GM12878 (cell line): ENCODE results near the gene ERC2. TPM values are rescaled to one million over a fixed set of nuclear protein-coding genes. Genes with fewer than 3 reads are reported as not detected.

ENCODE experiments used
- ATAC-seq: fragments of 200-7000 bp; cut with Tn5 transposase; 3 replicates; pipeline ENCODE4 v1.9.1; 2020; ENCODE audit warnings: mild to moderate bottlenecking, moderate library complexity
- BruUV-seq: library from RNA; stranded (reverse); fragments of 400-500 nt; replicated peaks from 2 replicates; lab custom pipeline; 2021; lab: Mats Ljungman, UMichigan
- CTCF ChIA-PET: fragments of 300-600 bp; sonication (Branson Sonifier 250); formaldehyde crosslinking; extraction: SDS; loops from one replicate; lab custom pipeline; 2021; ENCODE audit warnings: inconsistent platforms; lab: Yijun Ruan, JAX
- POLR2A ChIA-PET: fragments of 350-600 bp; formaldehyde crosslinking; extraction: SDS; loops from one replicate; lab custom pipeline; 2021; ENCODE audit warnings: inconsistent platforms; lab: Charles Lee
- RAD21 ChIA-PET: fragments of 300-600 bp; sonication (Branson Sonifier 250); formaldehyde crosslinking; loops from one replicate; lab custom pipeline; 2023; ENCODE audit warnings: antibody characterized with exemption; ENCODE audit not compliant: unreplicated experiment; lab: Charles Lee
- SMC1A ChIA-PET: fragments of 300-600 bp; sonication (Branson Sonifier 250); formaldehyde crosslinking; loops from one replicate; lab custom pipeline; 2023; ENCODE audit not compliant: unreplicated experiment, uncharacterized antibody; lab: Charles Lee
- DNase-seq: peaks from one replicate; pipeline ENCODE4 v3.0.0-alpha.2; 2011; ENCODE audit warnings: low read depth, low spot score
- FAIRE-seq: peaks from 3 replicates; lab custom pipeline; 2011; peaks lifted over from hg19 to GRCh38; lab: Jason Lieb, UNC
- H2AFZ ChIP-seq: 2 replicates; pipeline ENCODE4 v1.6.0; 2011; ENCODE audit warnings: low read depth, low read length, control low read depth; ENCODE audit not compliant: control insufficient read depth
- H3K27ac ChIP-seq: 2 replicates; pipeline ENCODE4 v1.5.1; 2011; ENCODE audit warnings: control low read depth; ENCODE audit not compliant: control insufficient read depth, insufficient read depth
- H3K27me3 ChIP-seq, 2 experiments: replicated peaks in 1 of 2; 2 replicates each; pipeline versions ENCODE4 v1.6.0 to v1.6.1; 2011; ENCODE audit warnings: low read length in 1 of 2; ENCODE audit not compliant: control insufficient read depth in 2 of 2, insufficient read depth in 2 of 2
- H3K36me3 ChIP-seq, 2 experiments: 2 replicates each; pipeline ENCODE4 v1.5.1; 2011; ENCODE audit warnings: low read length in 1 of 2; ENCODE audit not compliant: control insufficient read depth in 2 of 2, insufficient read depth in 2 of 2
- H3K4me1 ChIP-seq: 2 replicates; pipeline ENCODE4 v1.6.1; 2011; ENCODE audit warnings: mild to moderate bottlenecking, low read length, moderate library complexity, mixed read lengths; ENCODE audit not compliant: control insufficient read depth, insufficient read depth
- H3K4me2 ChIP-seq: 2 replicates; pipeline ENCODE4 v1.6.0; 2011; ENCODE audit warnings: control low read depth; ENCODE audit not compliant: control insufficient read depth, insufficient read depth
- H3K4me3 ChIP-seq: fragments of 200-600 bp; sonication (generic); 2 replicates; pipeline ENCODE4 v1.5.1; 2016
- H3K79me2 ChIP-seq: 2 replicates; pipeline ENCODE4 v1.6.0; 2011; ENCODE audit warnings: low read length; ENCODE audit not compliant: control insufficient read depth, insufficient read depth
- H3K9ac ChIP-seq: 2 replicates; pipeline ENCODE4 v1.8.0; 2011; ENCODE audit warnings: low read length, control low read depth, mixed read lengths; ENCODE audit not compliant: control insufficient read depth, insufficient read depth
- H3K9me3 ChIP-seq: replicated peaks from 3 replicates; pipeline ENCODE4 v1.5.1; 2011; ENCODE audit warnings: mild to moderate bottlenecking, low read length; ENCODE audit not compliant: control insufficient read depth, insufficient read depth
- H4K20me1 ChIP-seq: 2 replicates; pipeline ENCODE4 v1.6.0; 2011; ENCODE audit not compliant: control insufficient read depth, insufficient read depth
- CHD4 ChIP-seq: fragments of 200-600 bp; sonication (generic); IDR thresholded peaks from 2 replicates; pipeline ENCODE4 v1.6.1; 2016; ENCODE audit warnings: mild to moderate bottlenecking
- LARP7 ChIP-seq: fragments of 450-650 bp; IDR thresholded peaks from 2 replicates; pipeline ENCODE4 v1.6.1; 2017; ENCODE audit warnings: mild to moderate bottlenecking
- MAX ChIP-seq: IDR thresholded peaks from 2 replicates; pipeline ENCODE4 v1.6.1; 2012; ENCODE audit warnings: low read depth, low read length, improper control_type of control experiment
- SMAD1 ChIP-seq: fragments of 450-650 bp; IDR thresholded peaks from 2 replicates; pipeline ENCODE4 v1.6.1; 2018; ENCODE audit warnings: mild to moderate bottlenecking, low read depth; ENCODE audit not compliant: partially characterized antibody
- TAF1 ChIP-seq: IDR thresholded peaks from 2 replicates; pipeline ENCODE4 v1.6.1; 2011; ENCODE audit warnings: mild to moderate bottlenecking, low read depth, low read length, borderline replicate concordance
- WRNIP1 ChIP-seq: IDR thresholded peaks from 2 replicates; pipeline ENCODE4 v1.6.1; 2011; ENCODE audit warnings: low read depth, low read length, improper control_type of control experiment, borderline replicate concordance
- YBX1 ChIP-seq: fragments of 450-650 bp; IDR thresholded peaks from 2 replicates; pipeline ENCODE4 v1.6.1; 2016; ENCODE audit warnings: antibody characterized with exemption
- ZNF592 ChIP-seq: fragments of 450-650 bp; IDR thresholded peaks from 2 replicates; pipeline ENCODE4 v1.6.1; 2017; ENCODE audit warnings: mild to moderate bottlenecking, moderate library complexity
- ZNF622 ChIP-seq: fragments of 450-650 bp; IDR thresholded peaks from 2 replicates; pipeline ENCODE4 v1.6.1; 2017; ENCODE audit warnings: mild to moderate bottlenecking, inconsistent platforms
- WGBS: methylation state at CpG from one replicate; pipeline ENCODE4 v1.1.6; 2016; ENCODE audit warnings: low lambda C conversion rate; ENCODE audit not compliant: insufficient replicate concordance, insufficient coverage; ENCODE audit errors: missing lambda C conversion rate; 5-methylcytosine and 5-hydroxymethylcytosine counted together
- in situ Hi-C: fragments of 300-500 bp; cut with MboI; formaldehyde crosslinking; loops from 9 replicates; pipeline ENCODE4 v1.14.3; 2018; ENCODE audit warnings: mixed read lengths
- intact Hi-C: fragments of 100-400 bp; cut with micrococcal nuclease; formaldehyde crosslinking; loops from one replicate; pipeline ENCODE4 v1.14.2; 2022; ENCODE audit not compliant: unreplicated experiment
- polyA plus RNA-seq, 11 experiments: library from polyadenylated mRNA; depleted of rRNA in 4 of 11; unstranded in 6 of 11; stranded (reverse) in 5 of 11; fragments of >200 nt; fragmentation: Nextera tagmentation in 4 of 11; fragmentation: Illumina TruSeq in 1 of 11; extraction: Ambion mirVana in 4 of 11; extraction: Trizol in 1 of 11; gene quantifications; 1 replicate in 1 of 11; 2 replicates in 10 of 11; pipeline versions ENCODE4 v1.2.1 to v1.2.3, GENCODE V29; 2011 to 2016; ENCODE audit warnings: inconsistent platforms in 2 of 11, missing spikeins in 2 of 11, low read depth in 1 of 11
- total RNA-seq, 4 experiments: library from RNA; depleted of rRNA in 3 of 4; stranded (reverse); fragments of >200 nt in 3 of 4; fragmentation: Illumina TruSeq in 1 of 4; extraction: Trizol in 1 of 4; gene quantifications; 2 replicates each; pipeline versions ENCODE4 v1.2.1 to v1.2.3, GENCODE V29; 2013 to 2021

ERC2 gene
- total and polyA plus RNA-seq, 10 of the 15 experiments (the other 5 are each of a cell fraction or from before 2014, with no cell fraction given): 0.06 to 1.4 (median 0.12) TPM; not detected in 3

GRCh38 chr3:55789516-55789915 lies 678.8 kb downstream of the ERC2 start:
- ATAC-seq (no peak), DNase-seq (no peak), FAIRE-seq (no peak)
- no peaks in the 10 kb centered on the region for H4K20me1 ChIP-seq
- no peaks in the 10 kb centered on the region for H3K9me3 ChIP-seq
- intact Hi-C loops: no loop called here
- TF ChIP-seq ZNF592: no peak
- TF ChIP-seq LARP7: no peak
- no peak for TF ChIP-seq MAX
- no peak for TF ChIP-seq YBX1
- TF ChIP-seq ZNF622: no peak
- TF ChIP-seq CHD4: no peak
- no peak for TF ChIP-seq WRNIP1
- TF ChIP-seq TAF1: no peak
- no peak for TF ChIP-seq SMAD1
- H3K9ac ChIP-seq: no peak overlapping the region
- H3K4me3 ChIP-seq: no peak overlapping the region
- POLR2A ChIA-PET: no interaction called here
- no peak overlapping the region for H3K27ac ChIP-seq
- in situ Hi-C loops: no loop called here
- no peaks in the 10 kb centered on the region for H3K79me2 ChIP-seq
- H3K4me2 ChIP-seq: no peak overlapping the region
- H3K4me1 ChIP-seq: no peaks in the 10 kb centered on the region
- no TSS peak for BruUV-seq
- 42% methylated on average over 2 of the region's 2 CpGs for WGBS
- no peaks in the 10 kb centered on the region for H3K27me3 ChIP-seq
- CTCF ChIA-PET: interaction anchor here (0.8 kb wide), 1 partner anchor 461 kb away, joined by 3 read pairs; no protein-coding TSS in a partner anchor
- no peak overlapping the region for H2AFZ ChIP-seq
- no peaks in the 10 kb centered on the region for H3K36me3 ChIP-seq
- RAD21 ChIA-PET: no interaction called here
- SMC1A ChIA-PET: no interaction called here
